Measurements from ENCODE around the gene OR52A5.

DNA sequence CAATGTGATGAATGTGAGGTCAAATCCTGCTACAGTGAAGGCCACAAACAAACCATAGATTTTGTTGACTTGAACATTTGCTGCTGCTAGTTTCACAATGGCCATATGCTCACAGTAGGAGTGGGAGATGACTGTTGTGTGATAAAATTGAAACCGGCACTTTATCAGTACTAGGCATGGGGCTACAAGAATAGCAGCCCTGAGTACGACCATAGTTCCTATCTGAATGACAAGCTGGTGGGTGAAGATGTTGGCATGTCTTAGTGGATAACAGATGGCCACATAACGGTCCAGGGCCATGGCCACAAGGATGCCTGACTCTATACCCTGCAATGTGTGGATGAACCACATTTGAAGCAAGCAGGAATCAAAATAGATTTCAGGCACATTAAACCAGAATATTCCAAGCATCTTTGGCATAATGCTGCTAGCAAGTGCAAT, 13.6 kb upstream of the OR52A5 start:
- TF ChIP-seq YY1 (IDR thresholded peaks at IDR 0.05; ENCODE audit: low read depth), result no peak
- TF ChIP-seq, protein P1, sequence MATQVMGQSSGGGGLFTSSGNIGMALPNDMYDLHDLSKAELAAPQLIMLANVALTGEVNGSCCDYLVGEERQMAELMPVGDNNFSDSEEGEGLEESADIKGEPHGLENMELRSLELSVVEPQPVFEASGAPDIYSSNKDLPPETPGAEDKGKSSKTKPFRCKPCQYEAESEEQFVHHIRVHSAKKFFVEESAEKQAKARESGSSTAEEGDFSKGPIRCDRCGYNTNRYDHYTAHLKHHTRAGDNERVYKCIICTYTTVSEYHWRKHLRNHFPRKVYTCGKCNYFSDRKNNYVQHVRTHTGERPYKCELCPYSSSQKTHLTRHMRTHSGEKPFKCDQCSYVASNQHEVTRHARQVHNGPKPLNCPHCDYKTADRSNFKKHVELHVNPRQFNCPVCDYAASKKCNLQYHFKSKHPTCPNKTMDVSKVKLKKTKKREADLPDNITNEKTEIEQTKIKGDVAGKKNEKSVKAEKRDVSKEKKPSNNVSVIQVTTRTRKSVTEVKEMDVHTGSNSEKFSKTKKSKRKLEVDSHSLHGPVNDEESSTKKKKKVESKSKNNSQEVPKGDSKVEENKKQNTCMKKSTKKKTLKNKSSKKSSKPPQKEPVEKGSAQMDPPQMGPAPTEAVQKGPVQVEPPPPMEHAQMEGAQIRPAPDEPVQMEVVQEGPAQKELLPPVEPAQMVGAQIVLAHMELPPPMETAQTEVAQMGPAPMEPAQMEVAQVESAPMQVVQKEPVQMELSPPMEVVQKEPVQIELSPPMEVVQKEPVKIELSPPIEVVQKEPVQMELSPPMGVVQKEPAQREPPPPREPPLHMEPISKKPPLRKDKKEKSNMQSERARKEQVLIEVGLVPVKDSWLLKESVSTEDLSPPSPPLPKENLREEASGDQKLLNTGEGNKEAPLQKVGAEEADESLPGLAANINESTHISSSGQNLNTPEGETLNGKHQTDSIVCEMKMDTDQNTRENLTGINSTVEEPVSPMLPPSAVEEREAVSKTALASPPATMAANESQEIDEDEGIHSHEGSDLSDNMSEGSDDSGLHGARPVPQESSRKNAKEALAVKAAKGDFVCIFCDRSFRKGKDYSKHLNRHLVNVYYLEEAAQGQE (IDR thresholded peaks at IDR 0.05; ENCODE audit: low read depth), result no peak
- TF ChIP-seq TEAD4 (IDR thresholded peaks at IDR 0.05), result no peak
- TF ChIP-seq TAF1 (IDR thresholded peaks at IDR 0.05; ENCODE audit: low read depth), result no peak
- no peak for TF ChIP-seq EGR1 (IDR thresholded peaks at IDR 0.05)
- TF ChIP-seq MAX (IDR thresholded peaks at IDR 0.05), result no peak
- TF ChIP-seq USF1 (IDR thresholded peaks at IDR 0.05), result no peak
- no peak for TF ChIP-seq TCF12 (IDR thresholded peaks at IDR 0.05; ENCODE audit: low read depth)
- no peak for TF ChIP-seq FOXM1 (IDR thresholded peaks at IDR 0.05; ENCODE audit: borderline replicate concordance, low read depth)
- TF ChIP-seq CREB1 (IDR thresholded peaks at IDR 0.05; ENCODE audit: low read depth), result no peak
- TF ChIP-seq RAD21 (IDR thresholded peaks at IDR 0.05; ENCODE audit: low read depth), result no peak
- TF ChIP-seq EP300 (IDR thresholded peaks at IDR 0.05; ENCODE audit: borderline replicate concordance), result no peak
- no peak for TF ChIP-seq ZBTB7A (IDR thresholded peaks at IDR 0.05; ENCODE audit: low read depth)

Data from Ishikawa (cell line).